Choroid plexus epithelial cell (primary cell): Measurements from ENCODE around the gene FOXP1.

Source experiments
- DNase-seq: peaks from one replicate; pipeline ENCODE4 v3.0.0-alpha.2; 2010; ENCODE audit warnings: low read depth
- H3K4me3 ChIP-seq: 2 replicates; pipeline ENCODE4 v1.5.1; 2011; ENCODE audit warnings: low read depth, mild to moderate bottlenecking, control low read depth, low read length, moderate library complexity
- CTCF ChIP-seq: conservative IDR thresholded peaks from 2 replicates; pipeline ENCODE4 v1.5.1; 2011; ENCODE audit warnings: low read depth, mild to moderate bottlenecking, control low read depth, inconsistent platforms, low read length, moderate library complexity

Gene FOXP1

GRCh38 chr3:71030748-71031147 lies 552.8 kb downstream of the FOXP1 start:
- no peak overlapping the region for H3K4me3 ChIP-seq
- no peak for TF ChIP-seq CTCF
- DNase-seq = no peak

DNA sequence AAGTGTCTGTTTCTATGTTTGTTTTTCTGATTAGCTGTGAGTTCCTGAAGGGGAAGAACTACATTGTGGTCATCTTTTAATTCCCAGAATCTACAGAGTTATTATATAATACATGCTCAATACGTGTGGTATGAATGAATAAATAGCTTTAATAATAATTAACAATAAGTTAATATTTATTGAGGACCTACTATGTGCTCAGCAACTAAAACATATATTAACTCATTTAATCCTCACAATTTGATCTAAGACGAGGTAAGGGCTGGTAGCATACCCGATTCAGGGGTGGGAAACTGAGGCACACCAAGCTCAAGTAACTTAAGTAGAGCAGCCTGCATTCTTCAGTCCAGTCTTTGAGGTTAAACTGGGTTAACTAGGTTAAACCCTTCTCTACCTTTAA lies 553.8 kb downstream of the FOXP1 start:
- no peak for DNase-seq
- no peak overlapping the region for H3K4me3 ChIP-seq
- no peak for TF ChIP-seq CTCF

DNA sequence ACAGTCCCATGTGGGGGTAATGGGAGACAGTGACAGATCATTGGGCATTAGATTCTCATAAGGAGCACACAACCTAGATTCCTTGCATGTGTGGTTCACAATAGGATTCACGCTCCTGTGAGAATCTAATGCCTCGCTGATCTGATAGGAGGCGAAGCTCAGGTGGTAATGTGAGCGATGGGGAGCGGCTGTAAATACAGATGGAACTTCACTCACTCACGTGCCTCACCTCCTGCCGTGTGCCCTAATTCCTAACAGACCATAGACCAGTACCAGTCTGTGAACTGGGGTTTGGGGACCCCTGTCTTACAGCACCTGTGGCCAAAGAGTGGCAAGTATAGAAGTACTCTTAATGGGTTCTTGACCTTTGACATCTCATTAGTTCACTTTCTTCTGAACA lies 554.7 kb downstream of the FOXP1 start:
- DNase-seq = no peak
- TF ChIP-seq CTCF = no peak

GRCh38 chr3:71028184-71028583 lies 555.3 kb downstream of the FOXP1 start:
- no peak for DNase-seq
- H3K4me3 ChIP-seq = no peak overlapping the region
- no peak for TF ChIP-seq CTCF

More for the DNA sequence above, 554.7 kb downstream of the FOXP1 start:
- no peak overlapping the region for H3K4me3 ChIP-seq

GRCh38 chr3:71026634-71027578 lies 556.6 kb downstream of the FOXP1 start:
- no peak for TF ChIP-seq CTCF
- peak; percentile 38 for DNase-seq
- no peak overlapping the region for H3K4me3 ChIP-seq

DNA sequence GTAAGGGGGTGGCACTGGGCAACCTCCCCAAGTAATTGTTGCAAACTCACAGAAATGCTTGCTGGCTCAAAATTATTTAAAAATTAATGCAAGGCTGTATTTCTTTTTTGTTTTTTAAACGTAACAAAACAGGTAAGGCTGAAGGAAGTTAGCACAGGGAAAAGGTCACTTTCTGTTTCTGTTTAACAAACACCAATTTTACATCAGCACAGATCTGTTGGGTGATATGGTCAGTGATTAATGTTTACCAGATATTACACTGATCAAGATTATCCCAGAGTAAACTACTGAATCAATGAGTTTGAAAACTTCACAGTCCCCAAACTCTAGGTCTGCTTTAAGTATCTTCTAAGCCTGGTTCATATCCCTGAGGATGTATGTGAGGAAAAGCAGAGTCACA lies 558.0 kb downstream of the FOXP1 start:
- H3K4me3 ChIP-seq = no peak overlapping the region
- no peak for DNase-seq
- TF ChIP-seq CTCF = no peak

DNA sequence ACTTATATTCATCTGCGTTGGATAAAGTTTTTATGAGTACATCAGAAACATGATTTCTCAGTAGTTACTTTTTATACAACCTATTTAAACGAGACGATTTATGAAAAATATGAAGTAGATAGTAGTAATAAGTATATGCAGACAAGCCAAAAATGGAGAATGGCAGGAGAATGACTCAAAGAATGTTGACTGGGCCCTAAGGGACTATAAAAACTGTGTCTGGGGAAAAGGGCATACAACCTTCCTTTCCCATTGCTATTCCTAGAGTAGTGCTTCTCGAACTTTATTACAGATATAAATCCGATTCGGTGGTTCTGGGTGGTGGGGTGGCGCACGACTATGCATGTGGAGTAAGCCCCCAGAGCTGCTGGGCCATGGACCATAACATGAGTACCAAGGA lies 558.5 kb downstream of the FOXP1 start:
- no peak for DNase-seq
- no peak overlapping the region for H3K4me3 ChIP-seq
- TF ChIP-seq CTCF = no peak
